Endothelial cell of umbilical vein (primary cell): ENCODE data around the gene MSN.

Source experiments
- CTCF ChIP-seq, 2 donors: IDR thresholded peaks; 1 replicate in 1 of 2; 2 replicates in 1 of 2; pipeline ENCODE4 v1.5.1; 2011; ENCODE audit warnings: low read length in 2 of 2, mild to moderate bottlenecking in 2 of 2, moderate library complexity in 2 of 2, control low read depth in 1 of 2, inconsistent platforms in 1 of 2, low read depth in 1 of 2; ENCODE audit not compliant: insufficient read depth in 1 of 2; ENCODE audit errors: extremely low read depth in 1 of 2
- EZH2 ChIP-seq: IDR thresholded peaks from 2 replicates; pipeline ENCODE4 v1.6.1; 2012; ENCODE audit warnings: borderline replicate concordance, low read depth, mild to moderate bottlenecking, moderate library complexity, low read length, inconsistent platforms; ENCODE audit not compliant: severe bottlenecking
- POLR2A ChIP-seq: IDR thresholded peaks from 2 replicates; pipeline ENCODE4 v1.6.1; 2012; ENCODE audit warnings: low read depth, mild to moderate bottlenecking, control low read depth, low read length

- TF ChIP-seq CTCF (IDR thresholded peaks at IDR 0.05; ENCODE audit: extremely low read depth in 1 of 2, insufficient read depth in 1 of 2, low read depth in 1 of 2, low read length in 2 of 2) (no peak), EZH2 (no peak), POLR2A (no peak)
Measured at GRCh38 chrX:65642914-65643491, 24.5 kb upstream of the MSN start.
